Activated CD4-positive, alpha-beta memory T cell treated with anti-CD3 and anti-CD28 coated beads for 36 hours (primary cell): ENCODE measurements around the gene RUNX3. TPM values are rescaled to one million over a fixed set of nuclear protein-coding genes. Genes with fewer than 3 reads are reported as not detected.

ENCODE experiments used
- CTCF ChIA-PET: fragments of 350-600 bp; sonication (Branson Sonifier 250); formaldehyde crosslinking; loops from one replicate; lab custom pipeline; 2021; ENCODE audit warnings: antibody characterized with exemption, inconsistent platforms; lab: Charles Lee
- POLR2A ChIA-PET: fragments of 350-600 bp; sonication (Branson Sonifier 250); formaldehyde crosslinking; loops from one replicate; lab custom pipeline; 2021; ENCODE audit warnings: antibody characterized with exemption; lab: Charles Lee
- DNase-seq: peaks from one replicate; pipeline ENCODE4 v3.0.0-alpha.2; 2020
- H3K27ac Mint-ChIP-seq: one replicate; pipeline ENCODE4 v1.8.0; 2021; ENCODE audit warnings: mixed read lengths
- H3K27me3 Mint-ChIP-seq: one replicate; pipeline ENCODE4 v1.8.0; 2021; ENCODE audit warnings: mixed read lengths
- H3K36me3 Mint-ChIP-seq: one replicate; pipeline ENCODE4 v1.8.0; 2021; ENCODE audit warnings: mixed read lengths
- H3K4me1 Mint-ChIP-seq: one replicate; pipeline ENCODE4 v1.8.0; 2021; ENCODE audit warnings: low read depth, mixed read lengths
- H3K4me3 Mint-ChIP-seq: one replicate; pipeline ENCODE4 v1.8.0; 2021; ENCODE audit warnings: mild to moderate bottlenecking, mixed read lengths
- H3K9me3 Mint-ChIP-seq: one replicate; pipeline ENCODE4 v1.8.0; 2021; ENCODE audit warnings: mixed read lengths
- intact Hi-C: fragments of 100-400 bp; cut with micrococcal nuclease; formaldehyde crosslinking; loops from one replicate; pipeline ENCODE4 v1.15.1; 2023
- microRNA-seq: library from miRNA; unstranded; fragments of <30 nt; microRNA quantifications from one replicate; pipeline ENCODE4 v1.2.0, GENCODE V29; 2022; ENCODE audit warnings: borderline number of aligned reads, borderline microRNAs expressed, borderline replicate concordance
- total RNA-seq, 2 experiments: library from RNA; stranded (reverse); gene quantifications; one replicate each; pipeline ENCODE4 v1.2.3, GENCODE V29; 2021

The RUNX3 gene
- total RNA-seq, 2 experiments from 2014 or later = 153 to 155 TPM

GRCh38 chr1:24850328-24850920 is 79.7 kb downstream of the RUNX3 start:
- CTCF ChIA-PET = interaction anchor here (0.8 to 4.2 kb wide), 6 partner anchors 14 to 298 kb away, joined by 3 to 75 read pairs (median 12); no protein-coding TSS in a partner anchor
- intact Hi-C loops = no loop called here
- H3K36me3 Mint-ChIP-seq = no peaks in the 10 kb centered on the region

GRCh38 chr1:24849672-24850295 is 80.3 kb downstream of the RUNX3 start:
- no peaks in the 10 kb centered on the region for H3K9me3 Mint-ChIP-seq
- peak; percentile 42 for DNase-seq
- H3K27me3 Mint-ChIP-seq = no peaks in the 10 kb centered on the region
- ChIA-PET POLR2A (interaction anchor here (1.5 kb wide), 1 partner anchor 49 kb away, joined by 3 read pairs; no protein-coding TSS in a partner anchor), CTCF (interaction anchor here (0.8 to 4.2 kb wide), 9 partner anchors 14 to 299 kb away, joined by 3 to 75 read pairs (median 4); no protein-coding TSS in a partner anchor)
- H3K4me1 Mint-ChIP-seq = peaks cover 14% of the 10 kb centered on the region
- no peak overlapping the region for H3K4me3 Mint-ChIP-seq
- no peak overlapping the region for H3K27ac Mint-ChIP-seq
- H3K36me3 Mint-ChIP-seq = no peaks in the 10 kb centered on the region
- intact Hi-C loops = loop anchor here (2.0 kb wide), 3 partner anchors 49 to 299 kb away; no protein-coding TSS in a partner anchor

More at GRCh38 chr1:24850328-24850920, 79.7 kb downstream of the RUNX3 start:
- Mint-ChIP-seq H3K4me1 (peaks cover 14% of the 10 kb centered on the region), H3K9me3 (no peaks in the 10 kb centered on the region), H3K27me3 (no peaks in the 10 kb centered on the region), H3K4me3 (no peak overlapping the region), H3K27ac (no peak overlapping the region)
- POLR2A ChIA-PET = interaction anchor here (0.7 to 1.5 kb wide), 2 partner anchors 48 to 50 kb away, joined by 3 read pairs; no protein-coding TSS in a partner anchor
- no peak for DNase-seq

Small RNA genes lying within 50 kb of the gene (microRNA-seq; reads per million reads assigned to microRNA genes)
- gene MIR6731 = 9.8 reads per million, percentile 32 among the genes with 10 or more reads in this experiment

Other genes with a start within 250 kb of the RUNX3 start
- 10 to 100 TPM; 25.5 to 26.3 TPM for gene CLIC4, start 184.8 kb downstream of the RUNX3 start, total RNA-seq